GM21390 (cell line): ENCODE measurements around the gene SULT1A2.
"Not testable (repeated sequence)": the region's sequence is repeated elsewhere in the genome, so short reads cannot be mapped to it uniquely, and the experiment has no call there.

Source experiments
- ATAC-seq: cut with Tn5 transposase; IDR thresholded peaks from one replicate; pipeline ENCODE4 v1.9.1; 2021; ENCODE audit not compliant: unreplicated experiment

Gene SULT1A2

GRCh38 chr16:28596840-28597691 lies at the start of gene SULT1A2:
SULT1A2 (minus strand) TSS chr16:28597050; CDS start chr16:28595930, 1,120 bp downstream.
- ATAC-seq: no peak

GRCh38 chr16:28639959-28640358 lies 43.1 kb upstream of the SULT1A2 start:
- not testable (repeated sequence) for ATAC-seq

- not testable (repeated sequence) for ATAC-seq
Measured at GRCh38 chr16:28638359-28638758, 41.5 kb upstream of the SULT1A2 start.

- not testable (repeated sequence) for ATAC-seq
Measured at GRCh38 chr16:28637765-28638164, 40.9 kb upstream of the SULT1A2 start, which contains the start of gene NPIPB8. NPIPB8 (plus strand) TSS chr16:28638065; CDS start chr16:28638361, 296 bp downstream.

- not testable (repeated sequence) for ATAC-seq
Measured at GRCh38 chr16:28636093-28636823, 39.4 kb upstream of the SULT1A2 start.

- not testable (repeated sequence) for ATAC-seq
Measured at GRCh38 chr16:28630905-28631304, 34.1 kb upstream of the SULT1A2 start.

GRCh38 chr16:28623172-28623711 lies 26.4 kb upstream of the SULT1A2 start:
- ATAC-seq: no peak

- ATAC-seq: not testable (repeated sequence)
Measured at GRCh38 chr16:28622532-28623171, 25.8 kb upstream of the SULT1A2 start.

- ATAC-seq: no peak
Measured at GRCh38 chr16:28621481-28622155, 24.8 kb upstream of the SULT1A2 start.

- ATAC-seq: not testable (repeated sequence)
Measured at GRCh38 chr16:28620316-28620715, 23.5 kb upstream of the SULT1A2 start.

- no peak for ATAC-seq
Measured at GRCh38 chr16:28617874-28618273, 21.0 kb upstream of the SULT1A2 start.

GRCh38 chr16:28616636-28617035 lies 19.8 kb upstream of the SULT1A2 start:
- no peak for ATAC-seq

GRCh38 chr16:28616224-28616577 lies 19.4 kb upstream of the SULT1A2 start:
- ATAC-seq: not testable (repeated sequence)

- not testable (repeated sequence) for ATAC-seq
Measured at GRCh38 chr16:28615486-28616223, 18.8 kb upstream of the SULT1A2 start.

GRCh38 chr16:28614561-28614960 lies 17.7 kb upstream of the SULT1A2 start:
- ATAC-seq: not testable (repeated sequence)

- not testable (repeated sequence) for ATAC-seq
Measured at GRCh38 chr16:28613912-28614311, 17.1 kb upstream of the SULT1A2 start.

- not testable (repeated sequence) for ATAC-seq
Measured at GRCh38 chr16:28612359-28613280, 15.8 kb upstream of the SULT1A2 start.

GRCh38 chr16:28610595-28611191 lies 13.8 kb upstream of the SULT1A2 start:
- ATAC-seq: no peak
